HG03066 (cell line): ENCODE measurements around the gene CYP51A1.
"Not testable (repeated sequence)": the region's sequence is repeated elsewhere in the genome, so short reads cannot be mapped to it uniquely, and the experiment has no call there.

Experiments used
- ATAC-seq: cut with Tn5 transposase; IDR thresholded peaks from one replicate; pipeline ENCODE4 v1.9.1; 2021; ENCODE audit warnings: low read depth; ENCODE audit not compliant: unreplicated experiment

CYP51A1 gene

DNA sequence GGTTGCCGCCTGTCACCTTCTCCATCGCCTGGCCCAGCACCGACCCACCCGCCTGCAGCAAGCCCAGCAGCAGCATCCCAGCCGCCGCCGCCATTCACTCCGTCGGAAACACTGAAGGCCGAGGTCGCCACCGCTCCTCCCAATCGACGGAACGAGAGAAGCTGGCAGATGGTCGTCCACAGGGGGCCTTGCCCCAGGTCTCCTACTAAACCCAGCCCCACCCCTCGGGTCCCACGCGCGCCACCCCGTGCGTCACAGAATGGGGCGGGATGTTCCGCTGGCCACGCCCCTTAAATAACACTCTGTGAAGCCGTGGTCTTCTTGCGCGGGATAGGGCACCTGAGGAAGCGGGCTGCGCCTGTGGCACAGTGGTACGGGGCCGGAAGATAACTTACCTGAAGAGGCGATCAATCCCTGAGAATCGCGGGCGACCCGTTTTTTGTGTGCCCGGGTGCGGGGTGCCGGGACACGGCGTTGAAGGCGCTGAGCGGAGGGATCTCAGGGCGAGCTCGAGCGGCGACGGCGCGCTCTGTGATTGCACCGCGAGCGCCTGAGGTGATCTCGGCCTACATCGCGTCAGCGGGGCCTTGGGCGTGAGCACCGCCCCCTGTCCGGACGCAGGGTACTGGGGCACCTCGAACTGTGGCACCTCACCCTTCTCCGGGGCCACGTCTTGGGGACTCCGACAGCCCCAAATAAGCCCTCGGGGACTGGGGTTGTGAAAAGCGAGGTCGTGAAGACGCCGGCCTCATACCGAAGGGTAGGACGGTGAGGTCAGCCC, at the start of gene CYP51A1:
Gene CYP51A1, minus strand, starts transcription at position 207 of the 781 bp plus-strand sequence. Its CDS starts 113 bp downstream, at position 94.
- peak; percentile 80 for ATAC-seq

DNA sequence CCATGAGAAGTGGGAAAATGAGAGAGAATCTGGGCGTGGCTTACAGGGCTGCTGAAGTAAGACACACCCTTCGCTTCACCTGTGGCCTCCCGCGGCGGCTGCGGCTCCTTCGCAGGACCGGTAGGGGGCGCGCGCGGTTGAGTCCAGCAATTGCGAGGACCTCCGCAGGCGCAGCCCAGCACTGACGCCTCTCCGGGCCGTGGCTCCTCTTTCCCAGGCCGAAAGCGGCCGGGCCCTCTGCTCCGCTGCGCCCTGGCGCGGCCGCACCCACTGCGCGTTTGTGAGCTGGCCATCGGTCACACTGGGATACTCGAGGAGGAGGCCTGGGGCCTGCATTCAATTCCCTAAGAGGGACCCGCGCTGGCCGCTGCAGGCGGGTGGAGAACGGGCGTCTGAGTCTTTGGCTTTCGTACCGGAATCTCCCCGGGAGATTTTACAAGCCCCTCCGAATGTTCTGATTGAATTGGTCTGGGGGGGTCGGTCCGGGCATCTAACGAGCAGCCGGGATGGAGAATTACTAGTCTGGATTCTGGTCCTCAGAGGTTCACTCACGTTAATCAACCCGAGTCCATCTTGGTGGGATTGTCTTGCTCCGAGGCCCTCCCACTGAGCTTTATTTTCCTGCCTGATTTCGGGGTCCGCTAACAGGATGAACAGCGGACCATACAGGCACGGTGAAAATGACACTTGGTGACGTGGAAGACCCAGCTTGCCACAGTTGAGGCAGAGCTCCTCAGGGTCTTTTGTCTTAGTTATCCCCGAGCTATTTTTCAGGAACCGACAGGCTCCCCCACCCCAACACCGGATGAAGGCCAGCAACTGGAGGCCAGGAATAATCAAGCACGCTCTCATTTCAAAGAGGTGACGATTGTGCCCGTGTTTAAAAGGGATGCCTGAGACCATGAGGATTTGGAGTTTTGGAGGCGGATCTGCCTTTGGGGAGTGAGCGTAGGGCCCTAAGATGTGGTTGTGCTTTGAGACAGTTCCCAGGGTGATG, 44.9 kb upstream of the CYP51A1 start, which contains the start of gene LRRD1:
Gene LRRD1, minus strand, starts transcription at position 215 of the 997 bp plus-strand sequence. CDS start 13,940 bp downstream, outside the sequence.
- ATAC-seq, result peak; percentile 100

DNA sequence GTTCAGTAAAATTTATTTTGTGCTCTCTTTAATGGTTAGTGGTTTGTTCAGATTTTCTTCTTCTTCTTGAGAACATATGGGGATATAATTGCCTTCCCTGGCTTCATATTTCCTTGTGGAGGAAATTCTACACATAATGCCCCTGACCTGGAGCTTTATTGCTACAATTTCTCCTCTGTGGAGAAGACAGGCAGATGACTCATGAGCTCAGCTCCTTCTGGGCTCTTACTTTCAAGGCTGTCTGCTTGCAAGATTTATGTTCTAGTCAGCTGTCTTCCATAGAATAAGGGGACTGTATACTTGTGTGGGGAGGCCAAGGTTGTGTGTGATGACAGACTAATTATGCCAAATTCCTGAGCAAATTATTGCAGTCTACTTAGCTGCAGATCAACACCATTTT, 43.1 kb upstream of the CYP51A1 start:
- ATAC-seq, result no peak

DNA sequence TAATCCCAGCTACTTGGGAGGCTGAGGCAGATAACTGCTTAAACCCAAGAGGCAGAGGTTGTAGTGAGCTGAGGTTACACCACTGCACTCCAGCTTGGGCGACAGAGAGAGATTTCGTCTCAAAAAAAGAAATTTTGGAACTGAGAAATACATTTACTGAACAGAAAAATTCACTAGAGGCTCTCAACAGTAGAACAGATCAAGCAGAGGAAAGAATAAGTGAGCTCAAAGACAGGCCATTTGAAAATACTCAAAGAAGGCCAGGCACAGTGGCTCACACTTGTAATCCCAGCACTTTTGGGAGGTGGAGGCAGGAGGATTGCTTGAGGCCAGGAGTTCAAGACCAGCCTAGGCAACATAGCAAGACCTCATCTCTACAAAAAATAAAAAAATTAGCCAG, 35.3 kb upstream of the CYP51A1 start:
- not testable (repeated sequence) for ATAC-seq

DNA sequence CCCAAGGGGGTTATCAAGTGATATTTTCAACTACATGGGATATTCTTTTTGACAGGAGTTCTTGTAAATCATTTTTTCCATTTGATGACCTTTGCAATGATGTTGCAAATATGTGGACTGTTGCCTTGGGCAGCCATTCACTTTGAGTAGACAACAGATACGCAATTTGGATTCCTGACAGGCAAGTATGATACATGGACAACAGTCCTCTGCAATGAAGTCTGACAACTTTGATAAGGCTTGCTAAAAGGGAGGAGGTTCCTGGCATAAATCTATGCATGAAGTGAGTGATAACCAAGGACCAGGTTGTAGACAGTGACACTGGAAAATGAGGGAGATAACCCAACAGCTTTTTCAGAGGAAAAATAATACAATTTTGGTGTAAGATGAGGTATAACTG, 27.0 kb upstream of the CYP51A1 start:
- no peak for ATAC-seq

DNA sequence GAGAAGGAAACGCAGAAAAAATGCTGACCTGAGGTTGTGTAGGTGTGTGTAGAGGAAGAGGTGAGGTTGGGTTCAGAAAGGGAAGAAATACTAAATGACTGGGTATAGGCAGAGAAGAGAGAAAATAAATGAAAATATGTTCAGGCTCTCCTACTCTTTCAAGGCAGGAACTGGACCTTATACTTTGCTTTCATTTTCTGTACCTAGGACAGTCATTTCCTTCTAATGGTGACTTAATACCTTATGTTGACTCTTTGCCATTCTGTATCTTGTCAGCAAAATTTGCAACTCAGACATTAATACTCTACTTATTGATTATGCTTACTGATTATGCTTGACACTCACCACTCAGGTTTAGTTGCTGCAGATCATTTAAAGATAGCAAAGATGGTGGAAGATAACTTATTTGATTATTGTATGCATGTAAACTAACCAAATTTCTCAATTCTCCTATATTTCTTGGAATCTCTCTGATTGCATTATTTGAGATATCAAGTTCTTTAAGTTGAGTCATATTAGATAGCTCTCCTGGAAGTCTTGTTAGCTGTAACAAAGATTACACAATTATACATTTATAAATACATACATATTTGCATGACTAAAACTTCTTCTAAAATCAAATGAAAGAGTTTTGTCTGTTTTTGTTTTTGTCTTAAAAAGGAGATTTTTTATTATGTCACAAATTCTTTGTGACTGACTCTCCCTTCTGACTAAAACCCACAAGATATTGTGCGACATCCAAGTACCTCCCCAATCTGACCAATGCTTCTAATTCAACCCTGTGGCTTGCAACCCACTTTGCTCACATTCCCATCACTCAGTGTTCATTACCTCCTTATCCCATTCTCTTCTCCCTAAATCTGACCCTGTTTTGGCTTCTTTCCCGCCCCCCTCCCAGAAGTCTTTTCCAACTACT, 24.6 kb upstream of the CYP51A1 start:
- ATAC-seq, result no peak

DNA sequence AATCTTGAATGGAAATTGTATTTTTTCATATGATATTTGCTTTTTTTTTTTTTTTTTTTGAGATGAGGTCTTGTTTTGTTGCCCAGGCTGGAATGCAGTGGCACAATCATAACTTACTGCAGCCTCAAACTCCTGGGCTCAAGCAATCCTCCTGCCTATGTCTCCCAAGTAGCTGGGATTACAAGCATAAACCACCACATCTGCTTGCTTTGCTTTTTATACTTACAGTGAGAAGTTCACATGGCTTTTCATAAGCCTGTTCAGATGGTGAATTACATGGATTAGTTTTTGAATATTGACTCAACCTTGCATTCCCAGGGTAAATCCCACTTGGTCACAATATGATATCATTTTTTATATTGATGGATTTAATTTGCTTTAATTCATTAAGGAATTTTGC, 22.7 kb upstream of the CYP51A1 start:
- no peak for ATAC-seq

DNA sequence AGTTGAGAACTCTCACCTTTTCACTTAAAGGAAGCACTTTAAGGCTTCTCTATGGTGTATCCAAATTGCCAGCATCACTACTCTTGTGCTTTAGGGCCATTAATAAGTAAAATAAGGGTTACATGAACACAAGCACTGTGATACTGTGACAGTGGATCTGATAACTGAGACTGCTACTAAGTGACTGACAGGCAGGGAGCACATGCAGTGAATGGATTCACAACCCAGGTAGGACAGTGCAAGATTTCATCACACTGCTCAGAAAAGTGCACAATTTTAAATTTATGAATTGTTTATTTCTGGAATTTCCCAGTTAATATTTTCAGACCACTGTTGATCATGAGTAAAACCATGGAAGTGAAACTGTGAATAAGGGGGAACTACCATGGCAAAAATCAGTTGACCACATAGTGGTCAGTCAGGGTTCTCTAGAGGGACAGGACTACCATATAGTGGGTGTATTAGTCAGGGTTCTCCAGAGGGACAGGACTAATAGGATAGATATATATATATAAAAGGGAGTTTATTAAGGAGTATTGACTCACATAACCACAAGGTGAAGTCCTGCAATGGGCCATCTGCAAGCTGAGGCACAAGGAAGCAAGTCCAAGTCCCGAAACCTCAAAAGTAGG, 20.9 kb upstream of the CYP51A1 start:
- ATAC-seq, result no peak

DNA sequence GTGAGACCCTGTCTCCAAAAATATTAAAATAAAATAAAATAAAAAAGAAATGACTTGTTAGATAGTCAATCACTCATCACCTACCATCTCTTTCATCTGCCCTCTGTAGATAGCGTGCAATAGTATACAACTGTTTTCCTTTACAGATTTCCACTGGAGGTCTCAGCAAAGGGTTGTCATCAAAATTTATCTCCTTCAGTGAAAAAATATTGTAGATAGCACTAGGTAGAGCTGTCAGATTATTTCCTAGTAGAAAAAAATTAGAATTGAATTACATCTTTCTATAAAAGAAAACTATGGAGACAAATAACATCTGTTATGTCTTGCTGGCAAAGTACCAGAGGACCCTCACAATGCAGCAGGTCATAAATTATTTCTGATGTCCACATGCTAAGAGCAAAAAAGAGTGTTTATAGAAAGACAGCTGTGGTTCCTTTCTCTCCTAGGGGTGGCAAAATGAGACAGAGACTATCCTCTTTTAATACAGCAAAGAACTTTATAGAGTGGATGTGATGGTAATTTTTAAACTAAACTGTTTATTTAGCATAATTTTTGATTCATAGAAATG, 16.3 kb upstream of the CYP51A1 start:
- ATAC-seq, result no peak

DNA sequence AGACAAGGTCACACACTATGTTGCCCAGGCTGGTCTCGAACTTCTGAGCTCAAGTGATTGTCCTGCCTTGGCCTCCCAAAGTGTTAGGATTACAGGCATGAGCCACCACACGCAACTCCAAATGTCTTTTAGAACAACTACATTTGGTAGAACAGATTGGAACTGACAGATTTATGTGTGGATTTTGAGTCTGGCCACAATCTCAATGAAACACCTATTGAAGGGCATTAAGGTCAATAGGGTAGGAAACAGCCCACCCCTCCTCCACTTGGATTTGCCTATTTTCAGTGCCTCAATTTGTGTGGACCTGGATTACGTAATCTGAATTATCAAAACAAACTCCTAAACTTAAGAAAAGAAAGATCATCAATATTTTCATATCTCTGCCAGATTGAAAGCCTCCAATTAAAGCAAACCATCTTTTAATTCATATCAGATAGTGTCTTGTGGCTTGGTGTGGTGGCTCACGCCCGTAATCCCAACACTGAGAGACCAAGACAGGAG, 15.5 kb upstream of the CYP51A1 start:
- no peak for ATAC-seq

DNA sequence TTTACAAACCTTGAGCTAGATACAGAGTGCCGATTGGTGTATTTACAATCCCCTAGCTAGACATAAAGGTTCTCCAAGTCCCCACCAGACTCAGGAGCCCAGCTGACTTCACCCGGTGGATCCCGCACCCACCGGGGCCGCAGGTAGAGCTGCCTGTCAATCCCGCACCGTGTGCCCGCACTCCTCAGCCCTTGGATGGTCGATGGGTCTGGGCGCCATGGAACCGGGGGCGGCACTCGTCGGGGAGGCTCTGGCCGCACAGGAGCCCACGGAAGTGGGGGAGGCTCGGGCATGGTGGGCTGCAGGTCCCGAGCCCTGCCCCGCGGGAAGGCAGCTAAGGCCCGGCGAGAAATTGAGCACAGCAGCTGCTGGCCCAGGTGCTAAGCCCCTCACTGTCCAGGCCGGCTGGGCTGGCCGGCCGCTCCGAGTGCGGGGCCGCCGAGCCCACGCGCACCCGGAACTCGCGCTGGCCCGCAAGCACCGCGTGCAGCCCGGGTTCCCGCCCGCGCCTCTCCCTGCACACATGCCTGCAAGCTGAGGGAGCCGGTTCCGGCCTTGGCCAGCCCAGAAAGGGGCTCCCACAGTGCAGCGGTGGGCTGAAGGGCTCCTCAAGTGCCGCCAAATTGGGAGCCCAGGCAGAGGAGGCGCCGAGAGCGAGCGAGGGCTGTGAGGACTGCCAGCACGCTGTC, 9.1 kb upstream of the CYP51A1 start:
- ATAC-seq, result not testable (repeated sequence)

DNA sequence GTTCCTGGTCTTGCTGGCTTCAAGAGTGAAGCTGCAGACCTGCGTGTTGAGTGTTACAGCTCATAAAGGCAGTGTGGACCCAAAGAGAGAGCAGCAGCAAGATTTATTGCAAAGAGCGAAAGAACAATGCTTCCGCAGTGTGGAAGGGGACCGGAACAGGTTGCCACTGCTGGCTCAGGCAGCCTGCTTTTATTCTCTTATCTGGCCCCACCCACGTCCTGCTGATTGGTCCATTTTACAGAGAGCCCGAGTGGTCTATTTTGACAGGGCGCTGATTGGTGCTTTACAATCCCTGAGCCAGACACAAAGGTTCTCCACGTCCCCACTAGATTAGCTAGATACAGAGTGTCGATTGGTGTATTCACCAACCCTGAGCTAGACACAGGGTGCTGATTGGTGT, 8.5 kb upstream of the CYP51A1 start:
- not testable (repeated sequence) for ATAC-seq

DNA sequence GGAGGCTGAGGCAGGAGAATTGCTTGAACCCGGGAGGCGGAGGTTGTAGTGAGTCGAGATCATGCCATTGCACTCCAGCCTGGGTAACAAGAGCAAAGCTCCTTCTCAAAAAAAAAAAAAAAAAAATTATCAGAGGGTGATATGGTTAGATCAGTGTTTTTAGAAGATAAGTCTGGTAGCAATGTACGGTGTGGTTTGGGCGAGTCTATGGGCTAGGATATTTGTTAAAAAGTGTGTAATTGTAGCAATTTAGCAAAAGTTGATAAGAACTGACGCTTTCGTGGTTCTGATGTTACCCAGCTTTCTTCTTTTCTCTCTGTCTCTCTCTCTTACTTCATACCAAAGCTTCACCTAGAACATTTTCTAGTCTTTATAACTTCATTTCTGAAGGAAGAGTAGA, 6.9 kb upstream of the CYP51A1 start:
- no peak for ATAC-seq

DNA sequence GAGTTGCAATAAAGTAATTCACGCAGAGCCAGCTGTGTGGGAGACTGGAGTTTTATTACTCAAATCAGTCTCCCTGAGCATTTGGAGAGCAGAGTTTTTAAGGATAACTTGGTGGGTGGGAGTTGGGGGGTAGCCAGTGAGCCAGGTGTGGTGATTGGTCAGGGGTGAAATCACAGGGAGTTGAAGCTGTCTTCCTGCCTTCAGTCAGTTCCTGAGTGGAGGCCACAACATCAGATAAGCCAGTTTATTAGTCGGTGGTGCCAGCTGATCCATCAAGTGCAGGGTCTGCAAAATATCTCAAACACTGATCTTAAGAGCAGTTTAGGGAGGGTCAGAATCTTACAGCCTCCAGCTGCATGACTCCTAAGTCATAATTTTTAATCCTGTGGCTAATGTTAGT, 3.3 kb upstream of the CYP51A1 start:
- no peak for ATAC-seq

DNA sequence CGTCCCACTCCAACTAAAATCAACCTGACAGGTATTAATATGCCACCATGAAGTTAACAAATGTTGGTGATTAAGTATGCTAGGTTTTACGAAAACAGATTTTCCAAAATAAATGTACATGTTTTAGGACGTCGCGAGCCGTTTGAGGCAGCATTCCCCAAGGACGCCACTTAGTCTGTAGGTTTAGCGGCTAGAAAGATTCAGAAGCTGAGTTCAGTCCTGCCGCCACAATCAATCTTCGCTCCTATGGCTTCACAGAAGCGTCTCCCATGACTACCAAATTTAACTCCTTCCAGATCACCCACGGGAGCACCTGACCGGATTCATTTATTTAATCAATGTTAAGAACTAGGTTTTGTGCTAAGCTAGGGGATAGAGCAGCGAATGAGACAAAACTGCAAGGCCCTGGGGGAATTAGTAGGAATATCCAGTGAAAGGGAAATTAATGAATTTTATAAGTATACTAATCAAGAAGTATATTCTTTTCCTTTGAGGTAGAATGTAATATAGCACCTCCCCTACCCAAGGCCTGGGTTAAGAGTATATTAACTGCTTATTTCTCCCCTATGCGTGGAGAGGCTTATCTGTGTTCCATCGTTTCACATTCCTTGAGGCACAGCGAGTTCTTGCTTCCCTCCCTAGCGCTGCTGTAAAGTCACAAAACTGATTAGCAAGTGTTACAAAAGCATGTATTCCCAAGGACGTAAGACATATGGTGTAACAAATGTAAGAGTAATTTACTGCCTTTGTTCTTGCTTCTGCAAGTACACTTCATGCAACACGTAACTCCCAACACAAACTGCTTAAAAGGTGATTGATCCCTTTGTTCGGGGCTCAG, 994 bp upstream of the CYP51A1 start:
- no peak for ATAC-seq

DNA sequence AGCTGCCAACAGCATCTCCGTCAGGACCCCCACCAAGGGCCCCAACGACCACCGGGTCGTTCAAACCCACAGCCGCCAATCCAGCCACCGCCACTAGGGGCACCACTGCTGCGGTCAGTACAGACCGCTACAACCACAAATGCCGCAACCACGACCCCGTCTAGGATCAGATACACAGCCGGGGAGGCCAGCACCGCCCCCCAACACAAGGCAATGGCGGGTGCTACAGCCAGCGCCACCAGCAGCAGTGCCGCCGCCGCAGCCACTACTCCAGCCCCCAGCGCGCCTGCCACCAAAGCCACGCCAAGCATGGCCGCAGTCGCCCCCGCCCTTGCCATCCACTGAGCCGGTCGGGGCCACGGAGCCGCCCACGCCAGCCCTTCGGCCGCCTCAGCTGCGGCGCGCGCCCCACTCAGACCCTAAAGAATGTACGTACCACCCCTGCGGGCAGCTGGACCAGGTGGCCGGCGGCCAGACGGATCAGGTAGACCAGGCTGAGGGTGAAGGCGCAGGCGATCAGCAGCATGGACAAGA, 473 bp downstream of the CYP51A1 start:
- ATAC-seq, result peak; percentile 28

DNA sequence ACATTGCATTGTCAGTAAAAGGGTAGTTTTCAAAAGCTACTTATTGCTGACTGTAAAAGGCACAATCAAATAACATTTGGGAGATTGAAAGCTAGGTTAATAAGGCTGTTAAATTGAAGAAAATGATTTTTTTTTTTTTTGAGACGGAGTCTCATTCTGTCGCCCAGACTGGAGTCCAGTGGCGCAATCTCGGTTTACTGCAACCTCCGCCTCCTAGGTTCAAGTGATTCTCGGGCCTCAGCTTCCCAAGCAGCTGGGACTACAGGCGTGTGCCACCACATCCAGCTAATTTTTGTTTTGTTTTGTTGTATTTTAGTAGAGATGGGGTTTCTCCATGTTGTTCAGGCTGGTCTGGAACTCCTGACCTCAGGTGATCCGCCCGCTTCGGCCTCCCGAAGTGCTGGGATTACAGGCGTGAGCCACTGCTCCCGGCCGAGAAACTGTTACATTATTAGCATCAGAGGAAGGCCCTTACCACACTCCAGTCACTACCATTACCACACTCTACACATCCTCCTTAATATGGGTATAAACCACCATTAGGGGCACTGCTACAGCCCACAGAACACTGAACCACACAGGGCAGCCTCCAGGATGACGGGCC, 1.0 kb downstream of the CYP51A1 start:
- ATAC-seq, result peak; percentile 17
